DMS 273 treated with DMSO at 0.1 percent for 48 hours (cell line): Measurements from ENCODE around the gene MEGF8.

ENCODE experiments used
- DNase-seq: peaks from one replicate; lab custom pipeline; 2025; lab: John Stamatoyannopoulos, UW

The MEGF8 gene

DNA sequence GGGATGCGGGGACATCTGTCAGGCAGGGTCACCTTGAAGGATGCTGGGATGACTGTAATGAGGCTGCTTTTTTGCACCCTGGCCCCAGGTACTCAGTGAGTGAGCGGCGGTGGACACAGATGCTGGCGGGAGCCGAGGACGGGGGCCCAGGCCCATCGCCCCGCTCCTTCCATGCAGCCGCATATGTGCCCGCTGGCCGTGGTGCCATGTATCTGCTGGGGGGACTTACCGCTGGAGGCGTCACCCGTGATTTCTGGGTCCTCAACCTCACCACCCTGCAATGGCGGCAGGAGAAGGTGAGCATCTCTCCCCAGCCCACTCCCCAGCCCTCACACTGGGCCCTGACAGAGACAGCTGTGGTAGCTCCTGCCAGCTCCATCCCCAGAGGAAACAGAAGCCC, 31.3 kb downstream of the MEGF8 start:
- DNase-seq: no peak

DNA sequence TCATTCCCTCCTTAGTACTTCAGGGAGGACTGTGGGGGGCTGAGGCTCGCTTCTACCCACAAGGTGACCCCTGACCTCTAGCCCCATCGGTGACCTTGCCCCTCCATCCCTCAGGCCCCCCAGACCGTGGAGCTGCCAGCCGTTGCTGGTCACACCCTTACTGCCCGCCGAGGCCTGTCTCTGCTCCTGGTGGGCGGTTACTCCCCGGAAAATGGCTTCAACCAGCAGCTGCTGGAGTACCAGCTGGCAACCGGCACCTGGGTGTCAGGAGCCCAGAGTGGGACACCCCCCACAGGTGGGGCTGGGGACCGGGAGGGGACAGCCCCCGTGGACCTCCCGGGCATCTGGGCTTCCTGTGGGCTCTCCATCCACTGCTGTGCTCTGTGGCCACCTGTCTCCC, 31.9 kb downstream of the MEGF8 start:
- DNase-seq: no peak

DNA sequence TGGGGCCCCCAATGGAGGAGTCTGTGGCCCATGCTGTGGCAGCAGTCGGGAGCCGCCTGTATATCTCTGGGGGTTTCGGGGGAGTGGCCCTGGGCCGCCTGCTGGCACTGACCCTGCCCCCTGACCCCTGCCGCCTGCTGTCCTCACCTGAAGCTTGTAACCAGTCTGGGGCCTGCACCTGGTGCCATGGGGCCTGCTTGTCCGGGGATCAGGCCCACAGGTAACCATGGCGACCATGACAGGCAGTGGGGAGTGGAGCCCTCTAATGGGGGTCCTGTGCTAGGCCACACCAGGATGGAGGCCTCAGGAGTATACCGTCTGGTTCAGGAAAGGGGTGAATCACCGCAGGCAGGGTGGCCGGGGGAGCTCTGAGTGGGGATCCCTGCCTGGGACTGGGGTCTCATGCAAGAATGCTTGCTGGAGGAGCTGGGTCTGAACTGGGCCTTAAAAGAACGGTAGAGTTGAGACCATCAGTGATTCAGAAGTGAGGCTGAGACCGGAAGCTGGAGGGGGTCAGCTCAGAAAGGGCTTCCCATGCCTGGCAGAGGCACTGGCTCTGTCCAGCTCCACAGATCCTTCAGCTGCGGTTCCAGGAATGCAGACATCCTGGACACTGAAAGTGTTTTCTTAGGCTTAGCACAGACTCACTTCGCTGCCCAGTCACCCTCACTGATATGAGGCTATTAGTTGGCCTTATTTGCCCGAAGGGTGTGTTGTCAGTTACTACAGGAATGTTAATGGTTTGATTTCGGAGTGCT, 35.5 kb downstream of the MEGF8 start:
- DNase-seq: no peak

DNA sequence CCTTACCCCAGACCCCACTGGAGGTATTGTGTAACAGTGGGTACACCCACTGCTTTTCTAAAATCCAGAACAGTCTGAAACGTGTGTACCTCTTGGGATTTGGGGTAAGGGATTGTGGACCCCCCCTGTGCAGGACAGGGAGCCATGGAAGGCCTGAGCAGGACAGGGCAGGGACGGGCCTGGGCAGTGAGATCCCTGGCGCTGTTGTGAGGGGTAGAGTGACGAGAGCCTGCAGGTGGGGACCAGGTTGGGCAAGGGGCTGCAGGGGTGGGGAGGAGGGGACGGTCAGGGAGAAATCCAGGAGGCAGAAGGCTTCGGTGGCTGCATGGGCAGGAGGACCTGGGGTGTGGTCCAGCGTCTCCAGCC, 36.1 kb downstream of the MEGF8 start:
- DNase-seq: no peak

DNA sequence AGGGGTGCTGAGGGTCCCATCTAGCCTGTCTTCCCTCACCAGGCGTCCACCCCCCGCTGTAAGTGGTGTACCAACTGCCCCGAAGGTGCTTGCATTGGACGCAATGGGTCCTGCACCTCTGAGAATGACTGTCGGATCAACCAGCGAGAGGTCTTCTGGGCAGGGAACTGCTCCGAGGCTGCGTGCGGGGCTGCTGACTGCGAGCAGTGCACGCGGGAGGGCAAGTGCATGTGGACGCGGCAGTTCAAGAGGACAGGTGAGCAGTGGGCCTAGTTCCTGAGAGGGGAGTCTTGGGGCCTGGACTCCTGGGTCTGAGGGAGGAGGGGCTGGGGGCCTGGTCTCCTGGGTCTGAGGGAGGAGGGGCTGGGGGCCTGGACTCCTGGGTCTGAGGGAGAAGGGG, 36.9 kb downstream of the MEGF8 start:
- no peak for DNase-seq

DNA sequence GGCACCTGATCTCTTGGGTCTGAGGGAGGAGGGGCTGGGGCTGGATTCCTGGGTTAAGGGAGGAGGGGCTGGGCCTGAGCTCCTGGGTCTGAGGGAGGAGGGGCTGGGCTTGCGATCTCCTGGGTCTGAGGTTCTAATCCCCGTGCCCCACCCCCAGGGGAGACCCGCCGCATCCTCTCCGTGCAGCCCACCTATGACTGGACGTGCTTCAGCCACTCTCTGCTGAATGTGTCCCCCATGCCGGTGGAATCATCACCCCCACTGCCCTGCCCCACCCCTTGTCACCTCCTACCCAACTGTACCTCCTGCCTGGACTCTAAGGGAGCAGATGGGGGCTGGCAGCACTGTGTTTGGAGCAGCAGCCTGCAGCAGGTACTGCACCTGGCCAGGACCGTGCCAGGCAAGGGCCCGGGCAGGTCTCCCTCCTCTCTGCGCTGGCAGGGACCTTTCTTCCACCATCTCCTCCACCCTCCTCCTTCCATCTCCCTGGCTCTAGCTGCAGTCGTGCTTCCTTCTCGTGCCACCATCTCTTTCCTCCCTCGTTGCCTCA, 37.5 kb downstream of the MEGF8 start:
- no peak for DNase-seq

DNA sequence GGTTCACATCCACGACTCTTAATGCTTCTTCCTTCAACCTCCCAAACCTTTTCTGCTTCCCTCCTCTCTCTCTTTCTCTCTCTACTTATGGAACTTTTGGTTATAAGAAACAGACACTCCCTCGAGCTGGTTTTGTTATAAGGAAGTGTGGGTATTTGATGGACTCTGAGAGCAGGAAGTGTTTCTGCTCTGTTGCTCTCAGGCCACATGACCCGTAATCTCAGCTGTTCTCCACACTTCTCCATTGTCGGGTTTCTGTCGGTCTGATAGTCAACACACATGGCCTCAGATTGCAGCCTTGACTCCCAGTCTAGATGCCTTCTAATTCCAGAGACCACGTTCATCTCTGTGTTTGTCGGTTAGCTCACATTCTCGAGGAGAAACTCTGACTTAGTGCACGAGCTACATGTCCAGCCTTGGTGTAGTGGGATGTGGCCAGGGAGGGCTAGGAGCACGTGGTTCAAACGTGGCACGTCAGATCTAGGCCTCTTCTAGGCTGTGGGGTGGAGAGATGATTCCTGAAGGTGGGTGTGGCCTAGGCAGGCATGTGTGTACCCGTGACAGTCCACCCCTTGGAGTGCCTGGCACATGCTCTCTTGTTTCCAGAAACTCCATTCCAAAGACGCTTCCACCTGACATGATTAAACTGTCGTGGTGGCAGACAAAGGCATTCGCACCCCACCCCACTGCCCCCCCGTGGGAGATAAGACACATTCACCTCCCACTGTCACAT, 38.3 kb downstream of the MEGF8 start:
- DNase-seq: no peak

DNA sequence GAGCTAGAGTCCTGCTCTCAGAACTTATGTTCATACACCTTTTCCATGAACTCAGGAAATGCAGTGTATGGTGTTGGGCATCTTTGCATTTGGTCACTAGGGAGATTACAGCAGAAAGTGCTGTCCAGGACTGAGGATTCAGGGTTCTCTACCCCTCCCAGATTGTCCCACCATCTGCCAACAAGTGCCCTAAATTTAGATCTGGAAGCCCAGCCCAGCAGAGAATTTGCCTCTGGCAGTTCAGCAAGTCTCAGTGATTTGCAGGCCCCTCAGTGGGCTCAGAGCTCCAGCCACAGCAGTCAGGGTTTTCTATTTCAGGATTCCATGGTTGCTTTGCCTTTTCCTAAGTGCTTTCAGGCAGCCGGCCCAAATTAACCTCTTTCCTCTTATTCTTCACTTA, 41.2 kb downstream of the MEGF8 start:
- peak; percentile 11 for DNase-seq

DNA sequence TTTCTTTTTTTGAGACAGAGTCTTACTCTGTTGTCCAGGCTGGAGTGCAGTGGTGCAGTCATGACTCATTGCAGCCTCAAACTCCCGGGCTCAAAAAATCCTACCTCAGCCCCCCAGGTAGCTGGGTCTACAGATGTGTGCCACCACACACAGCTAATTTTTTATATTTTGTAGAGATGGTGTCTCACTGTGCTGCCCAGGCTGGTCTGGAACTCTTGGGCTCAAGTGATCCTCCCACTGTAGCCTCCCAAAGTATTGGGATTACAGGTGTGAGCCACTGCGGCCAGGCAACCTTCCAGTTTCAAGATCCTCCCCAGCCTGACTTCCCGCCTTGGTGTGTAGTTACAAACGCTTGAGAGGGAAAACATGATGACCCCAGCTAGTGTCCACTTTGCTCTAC, 42.5 kb downstream of the MEGF8 start:
- no peak for DNase-seq

DNA sequence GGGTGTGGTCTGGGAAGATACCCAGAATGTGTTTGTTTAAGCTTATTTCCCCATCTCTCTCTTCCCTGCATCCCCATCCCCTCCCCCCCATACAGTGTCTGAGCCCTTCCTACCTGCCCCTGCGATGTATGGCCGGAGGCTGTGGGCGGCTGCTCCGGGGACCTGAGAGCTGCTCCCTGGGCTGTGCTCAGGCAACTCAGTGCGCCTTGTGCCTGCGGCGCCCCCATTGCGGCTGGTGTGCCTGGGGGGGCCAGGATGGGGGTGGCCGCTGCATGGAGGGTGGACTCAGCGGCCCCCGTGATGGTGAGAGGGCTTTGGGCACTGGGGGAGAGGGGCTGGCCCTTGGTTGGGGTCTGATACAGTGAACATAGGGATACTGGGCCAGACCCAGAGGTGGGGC, 42.9 kb downstream of the MEGF8 start:
- DNase-seq: no peak

DNA sequence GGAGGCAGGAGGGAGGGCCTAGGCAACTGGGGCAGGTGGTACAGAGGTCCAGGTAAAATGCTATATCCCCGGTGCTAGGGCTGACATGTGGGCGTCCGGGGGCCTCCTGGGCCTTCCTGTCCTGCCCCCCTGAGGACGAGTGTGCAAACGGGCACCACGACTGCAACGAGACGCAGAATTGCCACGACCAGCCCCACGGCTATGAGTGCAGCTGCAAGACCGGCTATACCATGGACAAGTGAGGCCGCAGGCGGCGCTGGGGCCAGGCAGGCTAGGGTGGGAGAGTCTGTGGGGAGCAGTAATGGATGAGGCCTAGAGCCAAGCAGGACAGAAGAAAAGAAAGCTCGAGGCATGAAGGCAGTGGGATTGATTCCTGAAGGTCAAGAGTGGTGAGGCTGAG, 43.3 kb downstream of the MEGF8 start:
- DNase-seq: no peak

DNA sequence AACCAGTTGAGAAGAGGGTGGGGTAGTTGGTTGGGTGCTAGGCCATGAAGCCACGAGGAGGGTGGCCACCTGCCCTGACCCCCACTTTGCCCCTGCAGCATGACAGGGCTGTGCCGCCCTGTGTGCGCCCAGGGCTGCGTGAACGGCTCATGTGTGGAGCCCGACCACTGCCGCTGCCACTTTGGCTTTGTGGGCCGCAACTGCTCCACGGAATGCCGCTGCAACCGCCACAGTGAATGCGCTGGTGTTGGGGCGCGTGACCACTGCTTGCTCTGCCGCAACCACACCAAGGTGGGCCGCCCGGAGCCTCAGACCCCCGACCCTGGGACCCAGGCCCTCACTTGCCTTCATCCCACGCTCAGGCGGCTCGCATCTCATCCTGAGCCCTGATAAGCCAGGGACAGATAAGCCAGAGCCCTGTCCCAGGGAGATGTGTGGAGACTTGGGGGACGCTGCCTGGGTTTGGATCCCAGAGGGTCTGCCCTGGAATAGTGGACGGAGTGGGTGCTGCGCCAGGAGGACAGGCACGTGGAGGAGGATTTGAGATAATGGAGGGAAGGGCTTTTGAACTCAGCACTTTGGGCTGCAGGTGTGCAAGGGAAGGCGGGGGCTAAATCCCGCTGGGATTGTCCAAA, 44.1 kb downstream of the MEGF8 start:
- DNase-seq: no peak

DNA sequence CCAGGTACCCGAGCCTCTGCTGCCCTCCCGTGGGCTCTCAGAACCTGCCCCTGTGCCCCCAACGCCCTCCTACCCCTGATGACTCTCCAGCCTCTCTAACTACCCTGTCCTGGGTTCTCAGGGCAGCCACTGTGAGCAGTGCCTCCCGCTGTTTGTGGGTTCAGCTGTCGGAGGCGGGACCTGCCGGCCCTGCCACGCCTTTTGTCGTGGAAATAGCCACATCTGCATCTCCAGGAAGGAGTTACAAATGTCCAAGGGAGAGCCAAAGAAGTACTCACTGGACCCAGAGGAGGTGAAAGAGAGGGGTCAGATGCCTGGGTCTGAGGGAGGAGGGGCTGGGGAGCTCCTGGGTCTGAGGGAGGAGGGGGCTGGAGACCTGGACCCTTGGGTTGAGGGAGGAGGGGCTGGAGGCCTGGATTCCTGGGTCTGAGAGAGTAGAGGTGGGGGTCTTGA, 44.7 kb downstream of the MEGF8 start:
- no peak for DNase-seq

DNA sequence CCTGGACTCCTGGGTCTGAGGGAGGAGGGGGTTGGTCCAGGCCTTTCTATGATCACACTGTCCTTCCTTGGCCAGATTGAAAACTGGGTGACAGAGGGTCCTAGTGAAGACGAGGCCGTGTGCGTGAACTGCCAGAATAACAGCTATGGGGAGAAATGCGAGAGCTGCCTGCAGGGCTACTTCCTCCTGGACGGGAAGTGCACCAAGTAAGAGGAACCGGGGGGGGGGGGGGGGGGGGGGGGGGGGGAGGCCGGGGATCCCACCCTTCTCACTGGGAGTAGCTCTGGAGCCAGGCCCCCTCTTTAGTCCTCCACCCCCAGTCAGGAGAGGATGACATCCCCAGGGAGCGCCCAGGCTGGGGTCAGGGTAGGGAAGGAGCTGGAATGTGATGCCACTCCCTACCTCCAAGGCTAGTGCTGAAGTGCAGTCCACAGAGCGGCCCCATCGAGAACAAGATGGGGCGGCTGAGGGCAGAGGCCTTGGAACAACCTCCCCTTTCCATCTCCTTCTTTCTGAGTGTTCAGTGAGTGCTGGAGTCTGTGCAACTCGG, 45.3 kb downstream of the MEGF8 start:
- no peak for DNase-seq

DNA sequence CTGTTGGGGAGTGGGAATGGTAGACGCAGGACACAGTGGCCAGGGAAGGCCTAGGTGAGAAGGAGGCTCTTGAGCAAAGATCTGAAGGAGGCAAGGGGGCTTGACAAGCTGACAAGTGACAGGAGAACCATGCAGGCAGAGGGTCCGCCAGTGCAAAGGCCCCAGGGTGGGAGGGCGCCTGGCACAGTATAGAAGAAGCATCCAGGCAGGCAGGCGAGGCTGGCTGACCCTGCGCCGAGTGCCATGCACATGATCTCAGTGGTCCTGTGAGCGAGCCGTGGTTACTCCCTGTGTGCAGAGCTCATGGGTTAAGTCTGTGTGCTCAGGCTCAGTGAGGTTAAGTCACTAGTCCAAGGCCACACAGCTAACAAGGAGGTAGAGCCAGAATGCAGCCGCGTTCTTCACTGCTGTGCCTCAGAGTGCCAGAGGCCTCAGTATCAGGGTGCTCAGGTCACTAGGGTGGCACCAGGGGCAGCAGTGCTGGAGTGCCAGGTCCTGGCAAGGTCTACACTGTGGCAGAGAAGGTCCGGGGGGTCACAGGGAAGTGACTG, 49.5 kb downstream of the MEGF8 start:
- no peak for DNase-seq

DNA sequence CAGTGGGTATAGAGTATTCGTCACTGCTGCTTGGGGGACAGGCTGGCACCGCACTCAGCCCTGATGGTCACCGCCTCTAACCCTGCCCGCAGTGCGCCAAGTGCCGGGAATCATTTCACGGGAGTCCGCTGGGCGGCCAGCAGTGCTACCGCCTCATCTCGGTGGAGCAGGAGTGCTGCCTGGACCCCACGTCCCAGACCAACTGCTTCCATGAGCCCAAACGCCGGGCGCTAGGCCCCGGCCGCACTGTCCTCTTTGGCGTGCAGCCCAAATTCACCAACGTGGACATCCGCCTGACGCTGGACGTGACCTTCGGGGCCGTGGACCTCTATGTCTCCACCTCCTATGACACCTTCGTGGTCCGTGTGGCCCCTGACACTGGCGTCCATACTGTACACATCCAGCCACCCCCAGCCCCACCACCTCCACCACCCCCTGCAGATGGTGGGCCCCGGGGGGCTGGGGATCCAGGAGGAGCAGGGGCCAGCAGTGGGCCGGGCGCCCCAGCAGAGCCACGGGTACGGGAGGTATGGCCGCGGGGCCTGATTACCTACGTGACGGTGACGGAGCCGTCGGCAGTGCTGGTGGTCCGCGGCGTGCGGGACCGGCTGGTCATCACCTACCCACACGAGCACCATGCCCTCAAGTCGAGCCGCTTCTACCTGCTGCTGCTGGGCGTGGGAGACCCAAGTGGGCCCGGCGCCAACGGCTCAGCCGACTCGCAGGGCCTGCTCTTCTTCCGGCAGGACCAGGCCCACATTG, 50.2 kb downstream of the MEGF8 start:
- DNase-seq: no peak

DNA sequence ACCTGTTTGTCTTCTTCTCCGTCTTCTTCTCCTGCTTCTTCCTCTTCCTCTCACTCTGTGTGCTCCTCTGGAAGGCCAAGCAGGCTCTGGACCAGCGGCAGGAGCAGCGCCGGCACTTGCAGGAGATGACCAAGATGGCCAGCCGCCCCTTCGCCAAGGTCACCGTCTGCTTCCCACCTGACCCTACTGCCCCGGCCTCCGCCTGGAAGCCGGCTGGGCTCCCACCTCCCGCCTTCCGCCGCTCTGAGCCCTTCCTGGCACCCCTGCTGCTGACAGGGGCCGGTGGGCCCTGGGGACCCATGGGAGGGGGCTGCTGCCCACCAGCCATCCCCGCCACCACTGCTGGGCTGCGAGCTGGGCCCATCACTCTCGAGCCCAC, 50.7 kb downstream of the MEGF8 start:
- no peak for DNase-seq

DNA sequence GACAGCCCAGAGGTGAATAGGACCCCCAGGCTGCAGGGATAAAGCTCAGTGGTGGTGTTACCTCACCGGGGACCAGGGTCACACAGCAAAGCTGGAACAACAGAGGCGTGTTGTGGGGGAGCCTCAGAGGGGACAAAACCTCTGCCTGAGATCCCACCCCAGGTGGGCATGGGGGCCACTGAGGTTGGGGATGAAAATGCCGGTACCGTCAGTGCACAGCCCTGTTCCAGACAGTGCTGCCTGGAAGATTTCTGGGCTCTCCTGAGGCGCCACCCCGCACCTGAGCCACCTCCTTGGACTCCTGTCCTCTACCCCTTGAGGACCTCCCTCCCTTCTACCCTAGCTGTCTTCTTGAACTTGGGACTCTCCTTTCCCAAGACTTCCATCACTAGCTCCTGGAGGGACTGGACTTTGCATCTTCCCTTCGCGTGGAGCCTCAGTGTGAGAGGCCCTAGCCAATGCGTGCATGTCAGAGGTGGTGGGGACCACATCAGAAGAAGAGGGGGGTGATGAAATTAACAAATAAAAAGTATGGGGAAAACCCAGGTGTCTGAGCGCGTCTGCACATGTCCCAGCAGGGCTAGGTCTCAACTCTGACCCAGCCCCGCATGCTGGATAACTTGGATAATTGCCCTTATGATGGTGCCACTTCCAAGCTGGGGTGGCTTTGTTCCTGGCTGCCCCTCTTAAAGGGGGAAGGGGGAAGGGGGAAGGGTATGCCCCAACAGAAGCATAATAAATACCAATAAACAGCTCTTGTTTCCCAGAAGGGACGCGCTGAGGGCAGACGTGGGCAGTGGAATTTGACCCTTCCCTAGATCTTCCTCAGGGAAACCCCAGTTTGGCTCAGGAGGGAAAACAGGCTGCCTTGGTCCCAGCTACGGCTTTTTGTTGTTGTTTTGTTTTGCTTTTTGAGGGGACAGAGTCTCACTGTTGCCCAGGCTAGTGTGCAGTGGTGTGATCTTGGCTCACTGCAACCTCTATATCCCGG, 53.1 kb downstream of the MEGF8 start:
- no peak for DNase-seq

DNA sequence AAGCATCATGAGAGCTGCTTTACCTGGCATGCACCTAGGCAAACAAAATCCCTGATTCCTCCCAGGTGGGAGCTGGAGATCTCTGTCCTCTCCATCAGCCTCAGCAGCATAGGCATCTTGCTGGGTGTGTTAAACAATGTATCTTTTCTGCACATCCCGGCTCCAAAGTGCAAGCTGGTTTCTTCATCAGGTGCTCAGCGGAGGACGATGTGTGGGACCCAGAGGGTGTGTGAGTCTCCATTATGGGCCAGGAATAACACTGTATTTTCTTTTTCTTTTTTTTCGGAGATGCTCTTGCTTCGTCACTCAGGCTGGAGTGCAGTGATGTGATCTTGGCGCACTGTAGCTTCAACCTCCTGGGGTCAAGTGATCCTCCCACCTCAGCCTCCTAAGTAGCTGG, 54.7 kb downstream of the MEGF8 start:
- DNase-seq: no peak

DNA sequence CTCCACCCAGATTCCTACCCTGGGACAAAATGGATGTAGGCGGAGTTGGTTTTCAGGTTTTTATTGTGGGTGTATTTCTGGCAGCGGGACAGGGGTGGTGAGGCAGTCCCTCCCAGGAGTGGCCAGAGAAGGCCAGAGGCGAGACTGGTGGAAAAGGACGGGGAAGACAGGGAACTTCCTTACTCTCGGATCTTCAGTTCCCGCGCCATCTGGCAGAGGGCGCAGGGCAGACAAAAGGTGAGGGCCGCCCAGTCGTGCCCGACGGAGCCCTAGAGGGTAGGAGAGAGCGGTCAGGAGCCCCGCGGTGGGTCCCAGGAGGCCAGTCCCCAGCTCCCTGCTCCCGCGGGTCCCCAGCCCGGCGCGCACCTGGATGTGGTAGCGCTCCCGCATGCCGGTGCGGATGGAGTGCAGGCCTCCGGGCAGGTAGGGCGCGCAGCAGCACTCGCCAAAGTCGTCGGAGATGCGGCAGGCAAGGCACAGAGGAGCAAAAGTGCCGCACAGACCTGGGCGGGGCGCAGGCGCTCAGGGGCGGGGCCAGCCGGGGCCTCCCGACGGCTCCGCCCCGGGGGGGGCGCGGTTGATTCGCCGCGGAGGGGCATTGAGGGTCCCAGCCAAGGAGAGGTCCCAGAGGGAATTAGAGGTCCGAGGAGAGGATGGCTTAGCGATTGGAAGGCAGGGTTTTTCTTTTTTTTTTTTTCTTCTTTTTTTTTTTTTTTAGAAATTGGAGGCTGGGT, 61.7 kb downstream of the MEGF8 start:
- peak; percentile 32 for DNase-seq
